GM21737 (cell line): Measurements from ENCODE around the gene ACP7.
"Not testable (repeated sequence)": the region's sequence is repeated elsewhere in the genome, so short reads cannot be mapped to it uniquely, and the experiment has no call there.

Experiments
- ATAC-seq: cut with Tn5 transposase; IDR thresholded peaks from one replicate; pipeline ENCODE4 v1.9.1; 2021; ENCODE audit warnings: mild to moderate bottlenecking, moderate library complexity; ENCODE audit not compliant: unreplicated experiment

Gene ACP7, protein sequence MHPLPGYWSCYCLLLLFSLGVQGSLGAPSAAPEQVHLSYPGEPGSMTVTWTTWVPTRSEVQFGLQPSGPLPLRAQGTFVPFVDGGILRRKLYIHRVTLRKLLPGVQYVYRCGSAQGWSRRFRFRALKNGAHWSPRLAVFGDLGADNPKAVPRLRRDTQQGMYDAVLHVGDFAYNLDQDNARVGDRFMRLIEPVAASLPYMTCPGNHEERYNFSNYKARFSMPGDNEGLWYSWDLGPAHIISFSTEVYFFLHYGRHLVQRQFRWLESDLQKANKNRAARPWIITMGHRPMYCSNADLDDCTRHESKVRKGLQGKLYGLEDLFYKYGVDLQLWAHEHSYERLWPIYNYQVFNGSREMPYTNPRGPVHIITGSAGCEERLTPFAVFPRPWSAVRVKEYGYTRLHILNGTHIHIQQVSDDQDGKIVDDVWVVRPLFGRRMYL

DNA sequence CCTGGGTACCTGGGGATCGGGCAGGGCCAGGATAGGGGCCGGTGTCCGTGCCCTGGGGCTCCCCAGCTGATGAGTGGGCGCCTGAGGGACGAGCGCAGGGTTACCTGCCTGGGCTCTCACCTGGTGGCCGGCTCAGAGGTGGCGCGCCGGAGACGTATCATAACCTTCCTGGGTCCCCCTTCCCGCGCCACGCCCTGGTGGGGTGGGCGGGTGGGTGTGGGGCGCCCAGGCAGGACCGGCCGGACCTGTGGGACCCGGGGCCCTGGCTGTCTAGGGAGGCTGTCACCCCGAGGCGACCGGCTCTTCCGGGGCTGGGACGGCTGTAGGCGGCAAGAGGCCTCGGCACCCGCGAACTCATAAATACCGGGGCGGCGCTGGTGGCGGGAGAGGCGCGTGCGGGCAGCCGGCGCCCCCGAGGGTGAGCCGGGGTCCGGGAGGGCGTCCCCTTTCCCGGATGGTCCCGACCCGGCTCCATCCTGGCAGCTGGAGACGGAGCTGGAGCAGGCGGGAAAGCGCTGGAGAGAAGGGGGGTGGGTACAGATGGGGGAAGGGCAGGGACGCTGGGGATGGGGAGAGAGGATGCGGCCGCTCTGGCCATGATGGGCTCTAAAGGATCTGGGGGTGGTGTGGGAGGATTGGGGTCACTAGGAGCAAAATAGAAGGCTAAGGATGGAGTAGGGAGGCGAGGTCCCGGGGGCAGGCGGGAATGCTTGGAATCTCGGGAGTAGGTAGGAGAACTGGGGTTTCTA, at the start of gene ACP7:
ACP7 (plus strand) TSS at position 386 of the 749 bp plus-strand sequence. CDS start 902 bp downstream, outside the sequence.
- ATAC-seq: no peak

DNA sequence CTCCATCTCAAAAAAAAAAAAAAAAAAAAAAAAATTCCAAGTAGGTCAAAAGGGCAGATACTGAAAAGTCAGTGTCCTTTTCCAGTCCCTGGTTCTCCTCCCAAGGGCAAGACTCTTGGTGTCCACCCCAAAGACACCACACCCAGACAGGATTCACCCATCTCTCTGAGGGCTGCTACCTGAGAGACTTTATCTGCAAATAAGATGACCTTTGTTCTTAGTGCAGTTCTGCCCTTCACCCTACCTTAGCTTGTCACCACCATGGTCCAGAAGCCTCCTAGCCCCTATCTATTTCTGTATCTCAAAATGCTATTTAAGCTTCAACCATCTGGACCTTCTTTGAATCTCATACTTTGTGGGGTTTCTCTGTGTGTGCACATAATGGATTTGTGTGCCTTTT, 47.6 kb upstream of the ACP7 start:
- ATAC-seq: no peak

DNA sequence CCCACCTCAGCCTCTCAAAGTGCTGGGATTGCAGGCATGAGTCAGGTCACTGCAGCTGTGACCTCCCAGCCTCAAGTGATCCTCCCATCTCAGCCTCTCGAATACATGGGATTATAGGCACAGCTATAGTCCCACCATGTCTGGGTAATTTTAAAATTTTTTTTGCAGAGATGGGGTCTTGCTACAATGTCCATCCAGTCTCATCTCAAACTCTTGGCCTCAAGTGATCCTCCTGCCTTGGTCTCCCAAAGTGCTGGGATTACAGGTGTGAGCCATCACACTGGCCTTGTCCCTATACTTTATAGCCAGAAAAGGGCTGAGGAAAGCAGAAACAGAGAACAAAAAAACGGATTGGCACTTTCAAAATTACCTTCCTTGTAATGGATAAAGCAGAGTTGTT, 47.0 kb upstream of the ACP7 start:
- no peak for ATAC-seq

DNA sequence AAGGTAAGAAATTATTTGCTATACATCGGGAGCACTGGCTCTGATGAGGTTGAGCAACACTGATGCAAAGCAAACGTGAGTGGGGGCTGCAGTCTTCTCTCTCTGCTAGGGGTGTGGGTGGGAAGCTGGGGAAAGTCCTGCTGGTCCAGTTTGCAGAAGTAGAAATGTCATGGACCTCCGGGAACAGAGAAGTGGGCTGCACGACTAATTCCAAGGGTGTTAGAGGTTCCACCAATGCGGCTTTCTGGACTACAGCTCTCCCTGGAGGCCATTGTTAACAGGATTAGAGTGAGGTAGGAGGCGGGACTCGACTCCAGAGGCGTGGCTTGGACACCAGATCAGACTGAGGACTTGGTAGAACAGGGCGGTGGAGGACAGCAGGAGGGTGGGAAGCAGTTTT, 46.1 kb upstream of the ACP7 start:
- no peak for ATAC-seq

DNA sequence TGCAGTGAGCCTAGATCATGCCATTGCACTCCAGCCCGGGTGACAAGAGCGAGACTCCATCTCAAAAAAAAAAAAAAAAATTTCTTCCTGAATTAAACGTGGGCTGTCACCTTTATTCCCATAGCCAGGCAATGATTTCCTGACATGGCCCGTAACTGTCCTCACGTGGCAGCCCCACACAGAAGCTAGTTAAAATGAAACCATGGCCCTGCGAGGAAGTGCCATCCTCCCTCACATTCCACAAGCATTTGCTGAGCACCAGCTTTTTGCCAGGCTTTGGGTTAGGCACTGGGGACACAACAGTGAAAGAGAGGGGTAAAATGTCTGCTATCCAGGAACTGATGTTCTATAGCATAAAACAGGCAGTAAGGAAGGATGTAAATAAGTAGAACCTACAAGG, 38.7 kb upstream of the ACP7 start:
- no peak for ATAC-seq

DNA sequence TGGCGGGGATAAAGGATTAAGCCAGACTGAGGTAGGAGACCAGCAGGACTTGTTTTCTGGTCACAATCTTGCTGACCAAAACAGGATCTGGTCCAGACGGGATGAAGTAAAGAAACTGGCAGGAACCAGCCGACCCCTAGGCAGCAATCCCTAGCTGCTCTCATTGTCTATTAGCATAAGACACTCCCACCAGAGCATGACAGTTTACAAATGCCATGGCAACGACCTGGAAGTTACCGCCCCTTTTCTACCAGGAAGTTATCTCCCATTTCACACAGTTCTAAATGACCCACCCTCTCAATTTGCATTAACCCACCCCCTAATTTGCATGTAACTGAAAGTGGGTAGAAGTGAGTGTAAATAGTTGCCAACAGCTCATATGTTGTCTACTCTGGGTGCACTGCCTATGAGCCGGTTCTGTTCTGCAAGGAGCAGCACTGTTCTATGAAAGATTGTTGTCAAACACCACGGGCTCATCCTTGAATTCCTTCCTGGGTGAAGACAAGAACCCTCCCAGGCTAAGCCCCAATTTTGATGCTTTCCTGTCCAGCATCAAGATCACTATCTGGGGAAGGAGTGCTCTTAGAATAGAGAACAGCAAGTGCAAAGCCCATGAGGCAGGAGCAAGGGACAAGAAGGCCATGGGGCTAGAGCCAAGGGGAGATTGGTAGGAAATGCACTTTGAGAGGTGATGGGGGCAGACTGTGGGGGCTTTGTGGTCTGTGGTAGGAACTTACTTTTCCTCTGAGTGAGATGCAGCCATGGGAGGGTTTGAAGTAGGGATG, 37.9 kb upstream of the ACP7 start:
- ATAC-seq: no peak

GRCh38 chr19:39047073-39047472, 37.1 kb upstream of the ACP7 start:
- ATAC-seq: no peak

DNA sequence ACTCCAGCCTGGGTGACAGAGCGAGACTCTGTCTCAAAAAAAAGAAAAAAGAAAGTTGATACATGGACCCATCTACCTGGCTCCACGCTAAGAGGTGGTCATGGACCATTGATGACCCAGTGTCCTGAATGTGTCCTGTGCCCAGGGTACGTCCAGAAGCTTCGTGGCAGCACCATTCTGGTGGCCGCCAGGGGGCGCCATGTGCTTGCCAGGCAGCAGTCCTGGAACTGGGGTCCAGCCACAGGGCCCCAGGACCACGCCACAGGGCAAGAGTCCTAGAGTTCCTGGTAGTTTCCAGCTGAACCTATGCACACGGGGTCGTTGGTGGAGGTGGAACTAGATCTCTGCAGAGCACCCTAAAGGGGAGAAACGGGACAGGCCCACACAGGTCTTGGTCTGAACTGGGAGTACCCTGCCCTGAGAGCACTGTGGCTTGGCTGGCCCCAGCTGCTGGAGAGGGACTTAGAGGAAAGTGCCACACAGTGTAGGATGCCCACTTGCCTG, 31.9 kb upstream of the ACP7 start:
- ATAC-seq: no peak

DNA sequence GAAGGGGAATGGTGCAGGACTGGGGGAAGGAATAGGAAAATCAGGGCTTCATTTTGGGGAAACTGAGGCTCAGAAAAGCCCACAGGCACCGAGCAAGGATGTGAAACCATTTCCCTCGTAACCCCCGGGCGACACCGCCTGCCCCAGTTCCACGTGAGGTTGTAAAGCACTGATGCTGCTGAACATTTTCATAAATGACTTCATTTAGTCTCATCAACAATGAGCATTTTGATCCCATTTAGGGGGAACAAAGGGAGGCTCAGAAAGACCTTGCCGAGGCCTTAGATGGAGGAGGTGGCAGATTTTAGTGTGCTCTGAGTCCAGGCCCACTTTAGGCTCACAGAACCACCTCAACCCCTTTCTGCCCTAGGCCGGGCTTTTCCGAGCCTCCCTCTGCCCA, 31.3 kb upstream of the ACP7 start:
- ATAC-seq: no peak

GRCh38 chr19:39053276-39054090, 30.7 kb upstream of the ACP7 start:
- ATAC-seq: no peak

- ATAC-seq: no peak
Measured at GRCh38 chr19:39054091-39054470, 30.1 kb upstream of the ACP7 start.

DNA sequence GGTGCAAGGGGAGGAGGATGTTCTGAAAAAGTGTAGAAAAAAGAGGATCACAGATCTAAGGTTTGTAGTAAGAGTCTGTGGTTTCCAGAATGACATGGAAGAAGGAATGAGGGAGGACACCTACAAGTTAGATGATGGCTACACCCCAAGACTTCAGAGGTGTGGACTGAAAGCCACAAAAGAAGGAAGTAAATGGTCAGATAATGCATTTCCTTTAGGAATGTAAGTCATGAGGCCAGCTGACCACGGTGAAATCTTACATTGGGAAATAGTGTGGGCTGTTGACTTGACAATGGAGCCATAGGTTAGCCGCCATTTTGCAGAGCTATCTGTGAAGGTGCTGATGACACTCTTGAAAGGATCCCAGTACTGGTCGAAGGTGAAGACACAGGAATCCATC, 26.6 kb upstream of the ACP7 start:
- no peak for ATAC-seq

DNA sequence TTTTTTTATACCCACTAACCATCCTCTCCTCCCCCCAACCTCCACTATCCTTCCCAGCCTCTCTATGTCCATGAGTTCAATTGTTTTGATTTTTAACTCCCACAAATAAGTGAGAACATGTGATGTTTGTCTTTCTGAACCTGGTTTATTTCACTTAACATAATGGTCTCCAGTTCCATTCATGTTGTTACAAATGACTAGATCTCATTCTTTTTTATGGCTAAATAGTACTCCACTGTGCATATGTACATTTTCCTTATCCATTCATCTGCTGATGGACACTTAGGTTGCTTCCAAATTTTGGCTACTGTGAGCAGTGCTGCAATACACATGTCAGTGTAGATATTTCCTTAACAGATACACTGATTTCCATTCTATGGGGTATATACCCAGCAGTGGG, 24.9 kb upstream of the ACP7 start:
- no peak for ATAC-seq

GRCh38 chr19:39060171-39060570, 24.0 kb upstream of the ACP7 start:
- no peak for ATAC-seq

DNA sequence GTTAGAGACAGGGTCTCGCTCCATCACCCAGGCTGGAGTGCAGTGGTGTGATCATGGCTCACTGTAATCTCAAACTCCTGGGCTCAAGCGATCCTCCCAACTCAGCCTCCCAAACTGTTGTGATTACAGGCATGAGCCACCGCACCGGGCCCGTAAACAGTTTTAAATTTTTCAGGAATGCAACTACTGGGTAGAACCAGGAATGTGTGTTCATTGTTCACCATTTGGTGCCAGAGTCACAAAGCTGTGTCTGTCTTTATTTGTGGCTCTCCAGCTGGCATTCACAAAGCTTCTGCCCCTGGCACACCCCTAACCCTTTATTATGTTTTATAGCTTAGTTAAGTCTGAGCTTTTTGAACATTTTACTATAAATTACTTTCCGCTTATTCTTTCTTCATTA, 19.8 kb upstream of the ACP7 start:
- no peak for ATAC-seq

- ATAC-seq: no peak
Measured at GRCh38 chr19:39065928-39066327, 18.2 kb upstream of the ACP7 start.

DNA sequence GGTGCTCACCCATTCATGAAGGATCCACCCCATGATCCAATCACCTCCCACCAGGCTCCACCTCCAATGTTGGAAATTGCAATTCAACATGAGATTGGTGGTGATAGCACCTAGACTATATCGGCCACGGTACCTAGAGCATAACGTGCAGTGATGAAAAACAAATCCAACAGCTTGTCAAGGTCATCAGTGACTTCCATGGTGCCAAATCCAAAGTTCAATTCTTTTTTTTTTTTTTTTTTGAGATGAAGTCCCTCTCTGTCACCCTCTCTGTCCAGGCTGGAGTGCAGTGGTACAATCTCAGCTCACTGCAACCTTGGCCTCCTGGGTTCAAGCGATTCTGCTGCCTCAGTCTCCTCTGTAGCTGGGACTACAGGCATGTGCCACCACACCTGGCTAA, 17.1 kb upstream of the ACP7 start:
- no peak for ATAC-seq

DNA sequence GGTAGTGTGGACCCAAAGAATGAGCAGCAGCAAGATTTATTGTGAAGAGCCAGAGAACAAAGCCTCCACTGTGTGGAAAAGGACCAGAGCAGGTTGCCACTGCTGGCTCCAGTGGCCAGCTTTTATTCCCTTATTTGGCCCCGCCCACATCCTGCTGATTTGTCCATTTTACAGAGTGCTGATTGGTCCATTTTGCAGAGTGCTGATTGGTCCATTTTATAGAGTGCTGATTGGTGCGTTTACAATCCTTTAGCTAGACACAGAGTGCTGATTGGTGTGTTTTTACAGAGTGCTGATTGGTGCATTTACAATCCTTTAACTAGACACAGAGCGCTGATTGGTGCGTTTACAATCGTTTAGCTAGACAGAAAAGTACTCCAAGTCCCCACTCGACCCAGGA, 15.9 kb upstream of the ACP7 start:
- ATAC-seq: not testable (repeated sequence)

DNA sequence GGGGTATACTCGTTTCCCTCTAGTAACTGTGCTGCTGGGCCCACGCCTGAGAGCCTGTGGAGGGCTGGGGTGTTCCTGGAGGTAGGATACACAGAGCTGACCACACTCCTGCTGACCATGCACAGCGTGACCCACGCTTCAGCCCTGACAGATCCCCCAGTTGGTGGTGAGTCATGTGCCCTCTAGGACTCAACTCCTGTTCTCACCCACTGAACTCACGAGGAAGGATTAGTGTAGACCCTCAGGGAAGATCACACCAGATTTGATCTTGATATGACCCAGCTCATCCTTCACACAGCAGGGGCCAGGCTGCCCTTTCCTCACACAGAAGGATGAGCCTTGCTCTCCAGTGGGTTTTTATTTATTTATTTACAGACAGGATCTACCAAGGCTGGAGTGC, 13.3 kb upstream of the ACP7 start:
- no peak for ATAC-seq

DNA sequence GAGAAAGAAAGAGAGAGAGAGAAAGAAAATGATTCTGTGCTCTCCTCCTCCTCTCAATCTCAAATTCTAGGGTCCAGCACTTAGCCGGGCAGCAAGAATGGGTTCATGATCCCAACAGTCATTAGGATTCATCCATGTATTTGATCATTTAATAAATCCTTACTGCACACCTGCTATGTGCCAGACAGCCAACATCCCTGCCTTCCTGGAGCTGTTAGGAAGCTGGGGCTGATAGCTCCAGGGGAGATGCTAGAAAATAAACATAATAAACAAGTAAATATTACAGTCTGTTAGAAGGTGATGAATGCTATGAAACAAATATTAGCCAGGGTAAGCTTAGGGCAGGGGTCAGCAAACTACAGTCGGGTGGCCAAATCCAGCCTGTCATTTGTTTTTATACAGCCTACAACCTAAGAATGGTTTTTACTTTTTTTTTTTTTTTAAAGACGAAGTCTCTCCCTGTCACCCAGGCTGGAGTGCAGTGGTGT, 9.9 kb upstream of the ACP7 start:
- ATAC-seq: no peak
